ENCODE results near the gene CGB8. TPM values are rescaled to one million over a fixed set of nuclear protein-coding genes. Genes with fewer than 3 reads are reported as not detected.

Gene CGB8
- total and polyA plus RNA-seq, 2 experiments from 2014 or later, result 0.50 to 0.53 TPM

GRCh38 chr19:49092686-49093085, 43.8 kb upstream of the CGB8 start:
- no peaks in the 10 kb centered on the region for H3K9me3 ChIP-seq (ENCODE audit: low read depth)
- H3K36me3 ChIP-seq (replicated peaks; ENCODE audit: insufficient read depth, low read depth), result no peaks in the 10 kb centered on the region
- no peak overlapping the region for H3K4me3 ChIP-seq
- no peaks in the 10 kb centered on the region for H3K27me3 ChIP-seq
- no peak overlapping the region for H3K27ac ChIP-seq
- H3K9me2 ChIP-seq (replicated peaks; ENCODE audit: insufficient read depth), result no peaks in the 10 kb centered on the region
- no peaks in the 10 kb centered on the region for H3K4me1 ChIP-seq (ENCODE audit: insufficient read depth)
- H3K79me2 ChIP-seq, result peaks cover 77% of the 10 kb centered on the region
- no peak overlapping the region for H3K4me2 ChIP-seq
- H2AFZ ChIP-seq, result no peak overlapping the region
- TF ChIP-seq EZH2 (IDR thresholded peaks at IDR 0.05; ENCODE audit: borderline replicate concordance), result no peak
- TF ChIP-seq CTCF (IDR thresholded peaks at IDR 0.05; ENCODE audit: poor library complexity), result no peak
- TF ChIP-seq EZH2phosphoT487 (IDR thresholded peaks at IDR 0.05; ENCODE audit: low read depth, severe bottlenecking, unreplicated experiment), result no peak
- no peak for DNase-seq (ENCODE audit: low spot score)
- WGBS (ENCODE audit: low lambda C conversion rate, missing lambda C conversion rate), result 97% methylated on average over 6 of the region's 6 CpGs
- H4K20me1 ChIP-seq (ENCODE audit: insufficient read depth, poor library complexity, severe bottlenecking), result peaks cover 63% of the 10 kb centered on the region

- Histone ChIP-seq H3K27me3 (no peaks in the 10 kb centered on the region), H3K79me2 (peaks cover 83% of the 10 kb centered on the region), H2AFZ (no peak overlapping the region), H4K20me1 (ENCODE audit: insufficient read depth, poor library complexity, severe bottlenecking) (peaks cover 63% of the 10 kb centered on the region), H3K4me2 (no peak overlapping the region), H3K36me3 (replicated peaks; ENCODE audit: insufficient read depth, low read depth) (no peaks in the 10 kb centered on the region), H3K9me2 (replicated peaks; ENCODE audit: insufficient read depth) (no peaks in the 10 kb centered on the region), H3K9me3 (ENCODE audit: low read depth) (no peaks in the 10 kb centered on the region), H3K27ac (no peak overlapping the region), H3K4me3 (no peak overlapping the region), H3K4me1 (ENCODE audit: insufficient read depth) (peaks cover 11% of the 10 kb centered on the region)
- no peak for TF ChIP-seq EZH2phosphoT487 (IDR thresholded peaks at IDR 0.05; ENCODE audit: low read depth, severe bottlenecking, unreplicated experiment)
- 97% methylated on average over 17 of the region's 17 CpGs for WGBS (ENCODE audit: low lambda C conversion rate, missing lambda C conversion rate)
- DNase-seq (ENCODE audit: low spot score), result no peak
Measured at GRCh38 chr19:49091391-49092038, 42.6 kb upstream of the CGB8 start.

DNA sequence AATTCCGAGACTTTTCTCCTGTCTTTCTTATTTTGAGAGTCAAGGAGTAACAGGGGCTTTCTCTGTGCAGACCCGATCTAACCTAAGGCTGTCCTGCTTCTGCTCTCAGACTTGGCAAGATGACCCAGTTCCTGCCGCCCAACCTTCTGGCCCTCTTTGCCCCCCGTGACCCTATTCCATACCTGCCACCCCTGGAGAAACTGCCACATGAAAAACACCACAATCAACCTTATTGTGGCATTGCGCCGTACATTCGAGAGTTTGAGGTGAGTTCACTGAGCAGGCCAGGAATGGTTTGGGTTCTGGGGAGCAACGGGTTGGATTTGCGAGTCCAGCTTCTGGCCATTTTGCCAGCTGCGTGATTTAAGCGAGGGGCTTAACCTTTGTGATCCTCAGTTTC, 37.4 kb upstream of the CGB8 start:
- peaks cover 18% of the 10 kb centered on the region for H3K4me1 ChIP-seq (ENCODE audit: insufficient read depth)
- 68% methylated on average over 11 of the region's 11 CpGs for WGBS (ENCODE audit: low lambda C conversion rate, missing lambda C conversion rate)
- no peak overlapping the region for H2AFZ ChIP-seq
- no peaks in the 10 kb centered on the region for H3K27me3 ChIP-seq
- no peaks in the 10 kb centered on the region for H3K36me3 ChIP-seq (replicated peaks; ENCODE audit: insufficient read depth, low read depth)
- TF ChIP-seq CTCF (IDR thresholded peaks at IDR 0.05; ENCODE audit: poor library complexity) (no peak), EZH2phosphoT487 (IDR thresholded peaks at IDR 0.05; ENCODE audit: low read depth, severe bottlenecking, unreplicated experiment) (no peak), EZH2 (IDR thresholded peaks at IDR 0.05; ENCODE audit: borderline replicate concordance) (no peak)
- H3K9me2 ChIP-seq (replicated peaks; ENCODE audit: insufficient read depth), result no peaks in the 10 kb centered on the region
- no peak for DNase-seq (ENCODE audit: low spot score)
- H4K20me1 ChIP-seq (ENCODE audit: insufficient read depth, poor library complexity, severe bottlenecking), result peaks cover 49% of the 10 kb centered on the region
- peak overlapping the region; percentile 92 for H3K4me2 ChIP-seq
- H3K27ac ChIP-seq, result no peak overlapping the region
- peak overlapping the region; percentile 86 for H3K4me3 ChIP-seq
- H3K79me2 ChIP-seq, result peaks cover 58% of the 10 kb centered on the region
- H3K9me3 ChIP-seq (ENCODE audit: low read depth), result no peaks in the 10 kb centered on the region

- Histone ChIP-seq H3K4me1 (ENCODE audit: insufficient read depth) (peaks cover 18% of the 10 kb centered on the region), H3K27ac (peak overlapping the region; percentile 95), H3K4me2 (peak overlapping the region; percentile 92), H3K36me3 (replicated peaks; ENCODE audit: insufficient read depth, low read depth) (no peaks in the 10 kb centered on the region), H2AFZ (peak overlapping the region; percentile 79), H4K20me1 (ENCODE audit: insufficient read depth, poor library complexity, severe bottlenecking) (peaks cover 49% of the 10 kb centered on the region), H3K9me2 (replicated peaks; ENCODE audit: insufficient read depth) (no peaks in the 10 kb centered on the region), H3K9me3 (ENCODE audit: low read depth) (no peaks in the 10 kb centered on the region), H3K79me2 (peaks cover 54% of the 10 kb centered on the region), H3K27me3 (no peaks in the 10 kb centered on the region), H3K4me3 (peak overlapping the region; percentile 86)
- no peak for DNase-seq (ENCODE audit: low spot score)
- 3% methylated on average over 14 of the region's 14 CpGs for WGBS (ENCODE audit: low lambda C conversion rate, missing lambda C conversion rate)
- TF ChIP-seq EZH2 (IDR thresholded peaks at IDR 0.05; ENCODE audit: borderline replicate concordance), result no peak
- TF ChIP-seq CTCF (IDR thresholded peaks at IDR 0.05; ENCODE audit: poor library complexity), result no peak
- no peak for TF ChIP-seq EZH2phosphoT487 (IDR thresholded peaks at IDR 0.05; ENCODE audit: low read depth, severe bottlenecking, unreplicated experiment)
Measured at GRCh38 chr19:49085868-49086232, 36.9 kb upstream of the CGB8 start.

Data from hepatocyte (in vitro differentiated cells).